ENCODE measurements around the gene RNF157.
"Not testable (repeated sequence)": the region's sequence is repeated elsewhere in the genome, so short reads cannot be mapped to it uniquely, and the experiment has no call there.

RNF157 gene

DNA sequence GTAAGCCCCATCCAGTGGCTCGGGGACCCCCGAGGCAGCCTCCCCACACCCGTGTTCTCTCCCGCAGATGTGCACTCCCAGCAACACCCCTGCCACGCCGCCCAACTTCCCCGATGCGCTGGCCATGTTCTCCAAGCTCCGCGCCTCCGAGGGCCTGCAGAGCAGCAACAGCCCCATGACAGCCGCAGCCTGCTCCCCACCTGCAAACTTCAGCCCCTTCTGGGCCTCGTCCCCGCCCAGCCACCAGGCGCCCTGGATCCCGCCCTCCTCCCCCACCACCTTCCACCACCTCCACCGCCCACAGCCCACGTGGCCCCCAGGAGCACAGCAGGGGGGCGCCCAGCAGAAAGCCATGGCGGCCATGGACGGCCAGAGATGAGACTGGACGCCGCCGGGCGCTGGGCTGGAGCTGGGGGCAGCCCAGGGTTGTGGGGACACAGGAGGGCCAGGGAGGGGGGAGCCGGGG is 29.9 kb upstream of the RNF157 start:
- DNase-seq, result no peak

GRCh38 chr17:76268991-76269981 is 29.0 kb upstream of the RNF157 start:
- DNase-seq, result no peak

- peak; percentile 66 for DNase-seq
These were observed 27.9 kb upstream of the RNF157 start for GRCh38 chr17:76268015-76268749.

- not testable (repeated sequence) for DNase-seq
These were observed 27.3 kb upstream of the RNF157 start for GRCh38 chr17:76267581-76268001.

DNA sequence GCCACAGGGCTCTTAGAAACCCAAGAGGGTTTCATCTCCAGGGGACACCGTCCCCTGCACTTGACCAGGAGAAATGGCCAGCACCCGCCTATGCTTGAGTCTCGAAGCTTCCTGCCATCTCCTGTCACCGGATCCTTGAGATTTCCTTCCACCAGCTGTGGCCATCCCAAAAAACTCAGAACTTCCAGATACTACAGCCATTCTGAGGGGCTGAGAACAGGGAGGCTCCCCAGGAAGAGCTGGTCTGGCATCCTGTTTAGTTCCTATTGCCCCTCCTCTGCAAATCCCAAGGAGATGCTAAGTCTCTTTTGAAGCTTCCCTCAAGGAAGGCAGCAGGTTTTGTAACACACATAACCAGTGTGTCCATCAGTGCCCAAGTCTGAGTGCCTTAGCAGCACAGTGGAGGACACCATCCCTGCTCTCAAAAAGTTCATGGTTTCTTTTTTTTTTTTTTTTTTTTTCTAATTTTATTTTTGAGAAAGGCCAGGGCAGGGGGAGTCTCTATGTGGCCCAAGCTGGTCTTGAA is 26.8 kb upstream of the RNF157 start:
- no peak for DNase-seq

GRCh38 chr17:76266244-76266938 is 26.1 kb upstream of the RNF157 start:
- no peak for DNase-seq

DNA sequence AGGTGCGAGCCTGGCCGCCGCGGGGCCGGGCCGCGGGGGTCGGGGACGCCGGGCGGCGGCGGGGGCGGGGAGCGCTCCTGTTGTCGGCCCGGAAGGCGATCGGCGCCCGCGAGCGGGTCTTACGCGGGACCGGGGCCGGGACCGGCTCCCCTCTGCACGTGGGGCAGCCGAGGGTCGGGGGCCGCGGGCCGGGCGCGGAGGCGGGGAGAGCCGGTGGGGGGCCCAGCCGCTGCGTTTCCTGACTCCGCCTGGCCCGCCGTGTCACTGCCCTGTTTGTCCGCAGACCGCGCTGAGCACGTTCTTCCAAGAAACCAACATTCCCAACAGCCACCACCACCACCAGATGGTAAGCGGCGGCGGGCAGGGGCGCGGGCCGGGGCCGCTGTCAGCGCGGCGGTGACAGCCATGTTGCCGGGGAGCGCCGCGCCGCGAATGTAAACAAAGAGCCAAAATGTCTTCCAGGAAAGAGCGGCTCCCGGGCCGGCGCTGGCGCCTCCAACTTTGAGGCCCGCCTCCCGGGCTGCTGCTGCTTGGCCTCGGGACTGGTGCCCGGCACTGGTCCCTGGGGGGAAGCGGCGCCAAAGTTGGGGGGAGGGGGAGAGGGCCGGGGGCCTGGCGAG is 25.4 kb upstream of the RNF157 start:
- no peak for DNase-seq

GRCh38 chr17:76264755-76265623 is 24.7 kb upstream of the RNF157 start, which contains the start of gene UBALD2:
Gene UBALD2, plus strand, starts transcription at chr17:76265348. Its CDS starts 158 bp downstream, at chr17:76265506.
- peak; percentile 95 for DNase-seq

DNA sequence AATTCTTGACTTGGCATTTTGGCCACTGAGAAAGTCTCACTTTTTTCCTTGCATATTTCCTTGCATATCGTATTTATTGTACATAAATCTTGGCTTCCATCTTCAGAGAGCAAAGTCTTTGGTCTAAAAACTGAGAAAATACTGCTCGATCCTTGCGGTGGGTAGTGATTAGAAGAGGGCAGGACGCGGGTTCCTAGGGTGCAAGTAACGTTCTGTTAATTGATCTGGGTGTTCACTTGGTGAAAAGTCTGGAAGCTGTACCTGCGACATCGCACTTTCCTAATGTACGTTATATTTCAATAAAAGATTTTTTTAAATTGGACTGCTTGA is 24.1 kb upstream of the RNF157 start:
- no peak for DNase-seq

- DNase-seq, result no peak
These were observed 23.6 kb upstream of the RNF157 start for GRCh38 chr17:76263896-76264295.

DNA sequence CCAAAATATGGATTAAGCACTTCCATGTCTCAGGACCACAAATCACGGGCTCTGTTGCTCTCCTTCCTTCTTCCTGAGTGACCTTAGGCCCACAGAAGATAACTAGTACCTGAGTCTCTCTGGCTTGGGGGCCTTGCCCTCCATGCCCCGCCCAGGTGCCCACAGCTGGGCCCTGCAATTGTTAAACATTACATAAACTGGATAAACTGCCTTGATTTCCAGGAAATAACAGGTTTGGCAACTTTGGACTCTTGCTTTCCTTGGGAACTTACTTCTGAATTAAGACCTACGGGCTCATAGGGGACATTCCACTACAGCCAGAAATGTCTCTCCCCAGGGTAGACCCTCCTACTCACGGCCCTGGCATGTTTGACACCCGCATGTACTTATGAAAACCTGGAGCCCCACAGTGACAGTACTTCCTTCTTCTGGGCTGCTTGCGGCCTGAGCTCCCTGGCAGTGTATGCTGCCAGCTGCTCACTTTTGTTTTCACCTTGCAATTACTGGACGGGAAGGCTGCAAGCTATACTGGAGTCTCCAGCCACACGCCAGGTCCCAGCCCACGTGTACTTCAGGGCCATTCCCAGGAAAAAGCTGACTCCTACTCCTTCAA is 22.5 kb upstream of the RNF157 start:
- no peak for DNase-seq

DNA sequence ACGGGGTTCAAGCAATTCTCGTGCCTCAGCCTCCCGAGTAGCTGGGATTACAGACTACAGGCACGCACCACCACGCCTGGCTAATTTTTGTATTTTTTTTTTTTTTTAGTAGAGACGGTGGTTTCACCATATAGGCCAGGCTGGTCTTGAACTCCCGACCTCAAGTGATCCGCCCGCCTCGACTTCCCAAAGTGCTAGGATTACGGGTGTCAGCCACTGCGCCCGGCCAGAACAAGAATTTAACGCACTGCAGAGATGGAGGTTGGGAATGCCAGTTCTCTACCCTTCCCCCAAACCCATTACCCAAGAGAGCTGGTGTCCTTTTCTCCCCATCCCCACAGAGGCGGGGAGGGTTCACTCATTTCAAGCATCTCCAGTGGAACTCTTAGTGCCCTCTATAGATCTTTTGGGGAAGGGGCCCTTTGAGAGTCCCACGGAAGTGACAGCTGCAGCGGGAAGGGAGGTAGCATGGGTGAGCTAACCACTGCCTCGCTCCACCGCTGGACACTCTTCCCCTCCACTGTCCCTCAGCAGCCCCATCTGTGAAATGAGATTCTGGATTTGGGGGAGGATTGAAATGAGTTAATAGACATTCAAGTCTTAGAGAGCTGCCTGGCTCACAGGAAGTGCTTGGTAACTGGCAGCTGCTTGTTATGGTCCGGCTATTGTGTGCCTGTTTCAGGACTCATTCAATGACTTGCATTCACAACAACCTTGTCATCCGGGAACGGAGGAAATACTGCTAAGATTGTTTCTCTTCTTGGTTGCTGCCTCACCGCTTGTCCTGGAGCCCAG is 21.3 kb upstream of the RNF157 start:
- DNase-seq, result no peak

DNA sequence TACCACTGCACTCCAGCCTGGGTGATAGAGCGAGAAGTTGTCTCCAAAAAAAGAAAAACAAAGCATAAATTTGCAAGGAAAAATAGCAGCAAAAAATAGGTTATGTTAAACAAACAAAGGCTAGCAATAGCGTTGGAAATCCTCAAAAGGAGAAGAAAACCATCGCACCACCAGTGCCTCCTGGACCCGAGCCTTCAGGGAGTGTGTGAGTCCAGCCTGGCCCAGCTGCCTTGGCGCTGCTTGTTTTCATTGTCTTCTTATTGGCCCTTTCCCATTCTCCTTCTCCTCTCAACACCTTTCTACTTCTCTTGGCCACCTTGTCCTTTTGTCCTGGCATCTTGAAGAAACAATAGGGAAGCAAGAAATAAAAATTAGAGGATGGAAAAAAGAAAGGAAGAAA is 20.4 kb upstream of the RNF157 start:
- DNase-seq, result no peak

DNA sequence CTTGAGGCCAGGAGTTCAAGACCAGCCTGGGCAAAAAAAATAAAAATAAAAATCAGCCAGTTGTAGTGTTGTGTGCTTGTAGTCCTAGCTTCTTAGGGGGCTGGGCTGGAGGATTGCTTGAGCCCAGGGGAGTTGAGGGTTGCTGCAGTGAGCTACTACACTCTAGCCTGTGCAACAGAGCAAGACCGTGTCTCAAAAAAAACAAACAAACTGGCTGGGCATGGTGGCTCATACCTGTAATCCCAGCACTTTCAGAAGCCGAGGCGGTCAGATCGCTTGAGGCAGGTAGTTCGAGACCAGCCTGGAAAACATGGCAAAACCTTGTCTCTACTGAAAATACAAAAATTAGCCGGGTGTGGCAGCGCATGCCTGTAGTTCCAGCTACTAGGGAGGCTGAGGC is 19.9 kb upstream of the RNF157 start:
- DNase-seq, result no peak

DNA sequence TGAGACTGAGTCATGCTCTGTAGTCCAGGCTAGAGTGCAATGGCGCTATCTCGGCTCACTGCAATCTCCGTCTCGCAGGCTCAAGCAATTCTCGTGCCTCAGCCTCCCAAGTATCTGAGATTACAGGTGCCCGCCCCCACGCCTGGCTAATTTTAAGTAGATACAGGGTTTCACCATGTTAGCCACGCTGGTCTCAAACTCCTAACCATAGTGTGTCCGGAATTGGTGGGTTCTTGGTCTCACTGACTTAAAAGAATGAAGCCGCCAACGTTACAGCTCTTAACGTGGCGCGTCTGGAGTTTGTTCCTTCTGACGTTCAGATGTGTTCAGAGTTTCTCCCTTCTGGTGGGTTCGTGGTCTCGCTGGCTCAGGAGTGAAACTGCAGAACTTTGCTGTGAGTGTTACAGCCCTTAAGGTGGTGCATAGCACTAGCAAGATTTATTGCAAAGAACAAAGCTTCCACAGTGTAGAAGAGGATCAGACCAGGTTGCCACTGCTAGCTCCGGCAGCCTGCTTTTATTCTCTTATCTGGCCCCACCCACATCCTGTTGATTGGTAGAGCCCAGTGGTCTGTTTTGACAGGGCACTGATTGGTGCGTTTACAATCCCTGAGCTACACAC is 16.2 kb upstream of the RNF157 start:
- not testable (repeated sequence) for DNase-seq

GRCh38 chr17:76255801-76256429 is 15.6 kb upstream of the RNF157 start:
- DNase-seq, result no peak

- no peak for DNase-seq
These were observed 14.0 kb upstream of the RNF157 start for GRCh38 chr17:76254275-76254674.

DNA sequence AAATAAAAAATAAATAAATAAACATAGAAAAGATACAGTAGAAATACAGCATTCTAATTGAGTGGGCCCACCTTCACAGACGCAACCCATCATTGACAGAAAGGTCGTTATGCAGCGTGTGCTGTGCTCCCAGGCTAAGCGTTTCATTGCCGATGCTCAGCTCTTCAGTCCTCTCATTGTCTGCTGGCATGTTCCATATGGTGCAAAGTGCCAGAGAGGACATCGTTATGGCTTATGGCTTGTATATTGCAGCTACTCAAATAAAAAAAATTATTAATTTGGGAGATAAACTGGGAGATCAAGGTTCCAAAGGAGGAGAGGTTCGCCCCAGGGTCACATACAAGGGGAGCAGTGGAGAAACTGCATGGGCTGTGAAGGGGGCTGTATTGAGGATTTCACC is 13.5 kb upstream of the RNF157 start:
- no peak for DNase-seq

Measured in activated T-cell treated with anti-CD3 and anti-CD28 coated beads for 4 hours (primary cell).